Measurements from ENCODE around the gene HDAC4. TPM values are rescaled to one million over a fixed set of nuclear protein-coding genes. Genes with fewer than 3 reads are reported as not detected.

Gene HDAC4
- total and polyA plus RNA-seq, 9 of the 15 experiments (the other 6 are each of a cell fraction or from before 2014, with no cell fraction given), result 0.11 to 20.2 (median 4.0) TPM

DNA sequence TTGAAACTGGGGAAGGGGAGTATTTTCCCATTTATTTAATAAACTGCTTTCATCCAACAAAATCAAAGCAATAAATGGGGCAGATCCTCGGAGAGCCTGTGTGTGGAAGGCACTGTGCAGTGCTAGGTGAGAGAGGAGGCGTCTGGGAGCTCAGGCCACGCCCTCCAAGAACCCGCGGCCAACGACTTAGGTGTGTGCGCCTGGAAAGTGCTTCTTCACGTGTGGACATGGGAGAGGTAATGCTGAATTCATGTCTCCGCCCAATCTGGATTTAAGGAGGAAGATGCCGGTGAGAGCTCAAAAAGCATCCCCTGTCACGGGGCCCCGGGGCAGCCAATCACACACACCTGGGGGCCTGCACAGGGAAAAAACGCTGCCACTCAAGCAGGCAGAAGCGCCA, 77.4 kb downstream of the HDAC4 start:
- ChIA-PET CTCF (ENCODE audit: low intra/inter-chr PET ratio) (no interaction called here), POLR2A (interaction anchor here (0.6 kb wide), 2 partner anchors 21 to 181 kb away, joined by 3 to 4 read pairs; no protein-coding TSS in a partner anchor)
- in situ Hi-C loops (cut with MboI), result no loop called here
- peaks cover 13 to 33% of the 10 kb centered on the region in 2 experiments; a peak in 4 of 5 replicates for H3K4me1 ChIP-seq (replicated peaks in 1 of 2; ENCODE audit: control insufficient read depth in 2 of 2, insufficient read depth in 2 of 2, low read length in 2 of 2)
- H3K79me2 ChIP-seq (ENCODE audit: control insufficient read depth, insufficient read depth, low read length), result peaks cover 35% of the 10 kb centered on the region
- H3K4me2 ChIP-seq (ENCODE audit: insufficient read depth, low read length), result no peak overlapping the region
- no peak overlapping the region for H3K4me3 ChIP-seq
- FAIRE-seq (no peak), ATAC-seq (no peak), DNase-seq (ENCODE audit: extremely low read depth in 1 of 4, low spot score in 3 of 4) (no peak)
- H2AFZ ChIP-seq (ENCODE audit: low read depth, low read length), result no peak overlapping the region
- intact Hi-C loops (cut with micrococcal nuclease), result loop anchor here (10.0 kb wide), 1 partner anchor 71 kb away; no protein-coding TSS in a partner anchor
- 64% methylated on average over 11 of the region's 14 CpGs for WGBS (ENCODE audit: insufficient coverage, low coverage, missing lambda C conversion rate)
- no peaks in the 10 kb centered on the region for H3K27me3 ChIP-seq (ENCODE audit: control insufficient read depth in 2 of 2, insufficient read depth in 2 of 2, low read length in 2 of 2)
- H3K9me3 ChIP-seq (replicated peaks; ENCODE audit: control insufficient read depth, insufficient read depth, low read depth, low read length), result no peaks in the 10 kb centered on the region
- H3K9ac ChIP-seq (ENCODE audit: insufficient read depth in 1 of 2, low read depth in 2 of 2, low read length in 2 of 2), result no peak overlapping the region
- BruUV-seq (replicated peaks), result no TSS peak
- H3K27ac ChIP-seq (ENCODE audit: extremely low read depth, low read depth, low read length), result no peak overlapping the region
- H4K20me1 ChIP-seq (replicated peaks; ENCODE audit: control insufficient read depth, insufficient read depth, low read length), result 0 out of 2 replicates have a peak, but pooled peaks cover 4% of the 10 kb centered on the region
- no peaks in the 10 kb centered on the region for H3K9me1 ChIP-seq (ENCODE audit: control insufficient read depth, insufficient read depth, low read length)
- peaks cover 4% of the 10 kb centered on the region; the same call in 1 of the 3 replicates for H3K36me3 ChIP-seq (ENCODE audit: control insufficient read depth, insufficient read depth, low read length)
- TF ChIP-seq RBM17 (IDR thresholded peaks at IDR 0.05; ENCODE audit: borderline replicate concordance, low read depth, low read length) (no peak), HMGN3 (IDR thresholded peaks at IDR 0.05; ENCODE audit: borderline replicate concordance, extremely low read depth, insufficient read length, low read depth, low read length) (no peak), NONO (IDR thresholded peaks at IDR 0.05; ENCODE audit: low read depth in 2 of 2, low read length in 1 of 2) (no peak), NFIX (CRISPR knock-in tag; IDR thresholded peaks at IDR 0.05; ENCODE audit: low read depth) (no peak), ZNF3 (CRISPR knock-in tag; IDR thresholded peaks at IDR 0.05) (no peak), DIDO1 (tag; IDR thresholded peaks at IDR 0.05; ENCODE audit: low read depth) (no peak), FOXJ3 (CRISPR knock-in tag; IDR thresholded peaks at IDR 0.05) (no peak), CBFA2T2 (conservative IDR thresholded peaks at IDR 0.05) (no peak), C11orf30 (IDR thresholded peaks at IDR 0.05; ENCODE audit: low read depth) (no peak)
- TF ChIP-seq, protein P1, sequence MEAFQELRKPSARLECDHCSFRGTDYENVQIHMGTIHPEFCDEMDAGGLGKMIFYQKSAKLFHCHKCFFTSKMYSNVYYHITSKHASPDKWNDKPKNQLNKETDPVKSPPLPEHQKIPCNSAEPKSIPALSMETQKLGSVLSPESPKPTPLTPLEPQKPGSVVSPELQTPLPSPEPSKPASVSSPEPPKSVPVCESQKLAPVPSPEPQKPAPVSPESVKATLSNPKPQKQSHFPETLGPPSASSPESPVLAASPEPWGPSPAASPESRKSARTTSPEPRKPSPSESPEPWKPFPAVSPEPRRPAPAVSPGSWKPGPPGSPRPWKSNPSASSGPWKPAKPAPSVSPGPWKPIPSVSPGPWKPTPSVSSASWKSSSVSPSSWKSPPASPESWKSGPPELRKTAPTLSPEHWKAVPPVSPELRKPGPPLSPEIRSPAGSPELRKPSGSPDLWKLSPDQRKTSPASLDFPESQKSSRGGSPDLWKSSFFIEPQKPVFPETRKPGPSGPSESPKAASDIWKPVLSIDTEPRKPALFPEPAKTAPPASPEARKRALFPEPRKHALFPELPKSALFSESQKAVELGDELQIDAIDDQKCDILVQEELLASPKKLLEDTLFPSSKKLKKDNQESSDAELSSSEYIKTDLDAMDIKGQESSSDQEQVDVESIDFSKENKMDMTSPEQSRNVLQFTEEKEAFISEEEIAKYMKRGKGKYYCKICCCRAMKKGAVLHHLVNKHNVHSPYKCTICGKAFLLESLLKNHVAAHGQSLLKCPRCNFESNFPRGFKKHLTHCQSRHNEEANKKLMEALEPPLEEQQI (IDR thresholded peaks at IDR 0.05), result no peak
- TF ChIP-seq, protein P2, sequence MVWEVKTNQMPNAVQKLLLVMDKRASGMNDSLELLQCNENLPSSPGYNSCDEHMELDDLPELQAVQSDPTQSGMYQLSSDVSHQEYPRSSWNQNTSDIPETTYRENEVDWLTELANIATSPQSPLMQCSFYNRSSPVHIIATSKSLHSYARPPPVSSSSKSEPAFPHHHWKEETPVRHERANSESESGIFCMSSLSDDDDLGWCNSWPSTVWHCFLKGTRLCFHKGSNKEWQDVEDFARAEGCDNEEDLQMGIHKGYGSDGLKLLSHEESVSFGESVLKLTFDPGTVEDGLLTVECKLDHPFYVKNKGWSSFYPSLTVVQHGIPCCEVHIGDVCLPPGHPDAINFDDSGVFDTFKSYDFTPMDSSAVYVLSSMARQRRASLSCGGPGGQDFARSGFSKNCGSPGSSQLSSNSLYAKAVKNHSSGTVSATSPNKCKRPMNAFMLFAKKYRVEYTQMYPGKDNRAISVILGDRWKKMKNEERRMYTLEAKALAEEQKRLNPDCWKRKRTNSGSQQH (CRISPR knock-in tag; IDR thresholded peaks at IDR 0.05), result no peak
- TF ChIP-seq, protein P3, sequence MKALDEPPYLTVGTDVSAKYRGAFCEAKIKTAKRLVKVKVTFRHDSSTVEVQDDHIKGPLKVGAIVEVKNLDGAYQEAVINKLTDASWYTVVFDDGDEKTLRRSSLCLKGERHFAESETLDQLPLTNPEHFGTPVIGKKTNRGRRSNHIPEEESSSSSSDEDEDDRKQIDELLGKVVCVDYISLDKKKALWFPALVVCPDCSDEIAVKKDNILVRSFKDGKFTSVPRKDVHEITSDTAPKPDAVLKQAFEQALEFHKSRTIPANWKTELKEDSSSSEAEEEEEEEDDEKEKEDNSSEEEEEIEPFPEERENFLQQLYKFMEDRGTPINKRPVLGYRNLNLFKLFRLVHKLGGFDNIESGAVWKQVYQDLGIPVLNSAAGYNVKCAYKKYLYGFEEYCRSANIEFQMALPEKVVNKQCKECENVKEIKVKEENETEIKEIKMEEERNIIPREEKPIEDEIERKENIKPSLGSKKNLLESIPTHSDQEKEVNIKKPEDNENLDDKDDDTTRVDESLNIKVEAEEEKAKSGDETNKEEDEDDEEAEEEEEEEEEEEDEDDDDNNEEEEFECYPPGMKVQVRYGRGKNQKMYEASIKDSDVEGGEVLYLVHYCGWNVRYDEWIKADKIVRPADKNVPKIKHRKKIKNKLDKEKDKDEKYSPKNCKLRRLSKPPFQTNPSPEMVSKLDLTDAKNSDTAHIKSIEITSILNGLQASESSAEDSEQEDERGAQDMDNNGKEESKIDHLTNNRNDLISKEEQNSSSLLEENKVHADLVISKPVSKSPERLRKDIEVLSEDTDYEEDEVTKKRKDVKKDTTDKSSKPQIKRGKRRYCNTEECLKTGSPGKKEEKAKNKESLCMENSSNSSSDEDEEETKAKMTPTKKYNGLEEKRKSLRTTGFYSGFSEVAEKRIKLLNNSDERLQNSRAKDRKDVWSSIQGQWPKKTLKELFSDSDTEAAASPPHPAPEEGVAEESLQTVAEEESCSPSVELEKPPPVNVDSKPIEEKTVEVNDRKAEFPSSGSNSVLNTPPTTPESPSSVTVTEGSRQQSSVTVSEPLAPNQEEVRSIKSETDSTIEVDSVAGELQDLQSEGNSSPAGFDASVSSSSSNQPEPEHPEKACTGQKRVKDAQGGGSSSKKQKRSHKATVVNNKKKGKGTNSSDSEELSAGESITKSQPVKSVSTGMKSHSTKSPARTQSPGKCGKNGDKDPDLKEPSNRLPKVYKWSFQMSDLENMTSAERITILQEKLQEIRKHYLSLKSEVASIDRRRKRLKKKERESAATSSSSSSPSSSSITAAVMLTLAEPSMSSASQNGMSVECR (CRISPR knock-in tag; IDR thresholded peaks at IDR 0.05), result no peak
